Measurements from ENCODE around the gene STEAP1.
"Not testable (repeated sequence)": the region's sequence is repeated elsewhere in the genome, so short reads cannot be mapped to it uniquely, and the experiment has no call there.

STEAP1 gene

GRCh38 chr7:90186290-90186689 lies 32.0 kb downstream of the STEAP1 start:
- peaks cover 13% of the 10 kb centered on the region for H3K9me3 ChIP-seq (ENCODE audit: control insufficient read depth, insufficient read depth, low read length)
- H3K9ac ChIP-seq (ENCODE audit: low read depth, low read length); H3K36me3 ChIP-seq (ENCODE audit: insufficient read depth, low read length); H3K4me1 ChIP-seq (ENCODE audit: insufficient read depth, low read length): not testable (repeated sequence)

GRCh38 chr7:90187507-90188050 lies 33.3 kb downstream of the STEAP1 start:
- peaks cover 15% of the 10 kb centered on the region for H3K9me3 ChIP-seq (ENCODE audit: control insufficient read depth, insufficient read depth, low read length)
- no peak overlapping the region for H3K9ac ChIP-seq (ENCODE audit: low read depth, low read length)
- H3K36me3 ChIP-seq (ENCODE audit: insufficient read depth, low read length) = no peaks in the 10 kb centered on the region
- H3K4me1 ChIP-seq (ENCODE audit: insufficient read depth, low read length) = no peaks in the 10 kb centered on the region

GRCh38 chr7:90188281-90188680 lies 34.0 kb downstream of the STEAP1 start:
- Histone ChIP-seq H3K9ac (ENCODE audit: low read depth, low read length) (no peak overlapping the region), H3K36me3 (ENCODE audit: insufficient read depth, low read length) (no peaks in the 10 kb centered on the region), H3K9me3 (ENCODE audit: control insufficient read depth, insufficient read depth, low read length) (peaks cover 15% of the 10 kb centered on the region), H3K4me1 (ENCODE audit: insufficient read depth, low read length) (no peaks in the 10 kb centered on the region)

- peaks cover 15% of the 10 kb centered on the region for H3K9me3 ChIP-seq (ENCODE audit: control insufficient read depth, insufficient read depth, low read length)
- H3K4me1 ChIP-seq (ENCODE audit: insufficient read depth, low read length) = no peaks in the 10 kb centered on the region
- H3K36me3 ChIP-seq (ENCODE audit: insufficient read depth, low read length) = no peaks in the 10 kb centered on the region
- no peak overlapping the region for H3K9ac ChIP-seq (ENCODE audit: low read depth, low read length)
Measured at GRCh38 chr7:90190995-90191394, 36.7 kb downstream of the STEAP1 start.

- Histone ChIP-seq H3K4me1 (ENCODE audit: insufficient read depth, low read length) (no peaks in the 10 kb centered on the region), H3K9ac (ENCODE audit: low read depth, low read length) (no peak overlapping the region), H3K9me3 (ENCODE audit: control insufficient read depth, insufficient read depth, low read length) (peaks cover 15% of the 10 kb centered on the region), H3K36me3 (ENCODE audit: insufficient read depth, low read length) (no peaks in the 10 kb centered on the region)
Measured at GRCh38 chr7:90191648-90192047, 37.4 kb downstream of the STEAP1 start.

- Histone ChIP-seq H3K9me3 (ENCODE audit: control insufficient read depth, insufficient read depth, low read length) (peaks cover 15% of the 10 kb centered on the region), H3K36me3 (ENCODE audit: insufficient read depth, low read length) (no peaks in the 10 kb centered on the region), H3K9ac (ENCODE audit: low read depth, low read length) (no peak overlapping the region), H3K4me1 (ENCODE audit: insufficient read depth, low read length) (no peaks in the 10 kb centered on the region)
Measured at GRCh38 chr7:90192876-90193750, 38.8 kb downstream of the STEAP1 start.

GRCh38 chr7:90194911-90195809 lies 40.9 kb downstream of the STEAP1 start:
- Histone ChIP-seq H3K9me3 (ENCODE audit: control insufficient read depth, insufficient read depth, low read length) (peaks cover 11% of the 10 kb centered on the region), H3K36me3 (ENCODE audit: insufficient read depth, low read length) (no peaks in the 10 kb centered on the region), H3K4me1 (ENCODE audit: insufficient read depth, low read length) (no peaks in the 10 kb centered on the region), H3K9ac (ENCODE audit: low read depth, low read length) (no peak overlapping the region)

- Histone ChIP-seq H3K4me1 (ENCODE audit: insufficient read depth, low read length) (no peaks in the 10 kb centered on the region), H3K9me3 (ENCODE audit: control insufficient read depth, insufficient read depth, low read length) (no peaks in the 10 kb centered on the region), H3K36me3 (ENCODE audit: insufficient read depth, low read length) (no peaks in the 10 kb centered on the region), H3K9ac (ENCODE audit: low read depth, low read length) (no peak overlapping the region)
Measured at GRCh38 chr7:90201500-90202195, 47.4 kb downstream of the STEAP1 start.

GRCh38 chr7:90207956-90208355 lies 53.7 kb downstream of the STEAP1 start:
- Histone ChIP-seq H3K36me3 (ENCODE audit: insufficient read depth, low read length) (no peaks in the 10 kb centered on the region), H3K4me1 (ENCODE audit: insufficient read depth, low read length) (peaks cover 1% of the 10 kb centered on the region; the same call in 1 of the 2 replicates), H3K9ac (ENCODE audit: low read depth, low read length) (no peak overlapping the region), H3K9me3 (ENCODE audit: control insufficient read depth, insufficient read depth, low read length) (no peaks in the 10 kb centered on the region)

- Histone ChIP-seq H3K9me3 (ENCODE audit: control insufficient read depth, insufficient read depth, low read length) (no peaks in the 10 kb centered on the region), H3K9ac (ENCODE audit: low read depth, low read length) (no peak overlapping the region), H3K36me3 (ENCODE audit: insufficient read depth, low read length) (no peaks in the 10 kb centered on the region), H3K4me1 (ENCODE audit: insufficient read depth, low read length) (peaks cover 16% of the 10 kb centered on the region)
Measured at GRCh38 chr7:90209776-90210175, 55.5 kb downstream of the STEAP1 start.

GRCh38 chr7:90210475-90210874 lies 56.2 kb downstream of the STEAP1 start:
- Histone ChIP-seq H3K4me1 (ENCODE audit: insufficient read depth, low read length) (peaks cover 16% of the 10 kb centered on the region), H3K9me3 (ENCODE audit: control insufficient read depth, insufficient read depth, low read length) (no peaks in the 10 kb centered on the region), H3K36me3 (ENCODE audit: insufficient read depth, low read length) (no peaks in the 10 kb centered on the region), H3K9ac (ENCODE audit: low read depth, low read length) (peak overlapping the region; percentile 91)

- H3K9ac ChIP-seq (ENCODE audit: low read depth, low read length) = peak overlapping the region; percentile 91
- H3K9me3 ChIP-seq (ENCODE audit: control insufficient read depth, insufficient read depth, low read length) = no peaks in the 10 kb centered on the region
- no peaks in the 10 kb centered on the region for H3K36me3 ChIP-seq (ENCODE audit: insufficient read depth, low read length)
- peaks cover 16% of the 10 kb centered on the region for H3K4me1 ChIP-seq (ENCODE audit: insufficient read depth, low read length)
Measured at GRCh38 chr7:90210981-90211380, 56.7 kb downstream of the STEAP1 start.

GRCh38 chr7:90211391-90212148 lies 57.3 kb downstream of the STEAP1 start, which contains the start of gene STEAP2:
STEAP2 (plus strand) TSS chr7:90211740; CDS start chr7:90225083, 13,343 bp downstream.
- peaks cover 19% of the 10 kb centered on the region for H3K4me1 ChIP-seq (ENCODE audit: insufficient read depth, low read length)
- no peaks in the 10 kb centered on the region for H3K9me3 ChIP-seq (ENCODE audit: control insufficient read depth, insufficient read depth, low read length)
- peak within 1 kb of the TSS; percentile 91 for H3K9ac ChIP-seq (ENCODE audit: low read depth, low read length)
- no peaks in the 10 kb centered on the region for H3K36me3 ChIP-seq (ENCODE audit: insufficient read depth, low read length)
